GM23248 (cell line): Measurements from ENCODE around the gene KIF23. TPM values are rescaled to one million over a fixed set of nuclear protein-coding genes. Genes with fewer than 3 reads are reported as not detected.

Experiments used
- DNase-seq: peaks from one replicate; pipeline ENCODE4 v3.0.0-alpha.2; 2015
- H2AFZ ChIP-seq: fragments of 200-600 bp; sonication (generic); 2 replicates; pipeline ENCODE4 v1.6.1; 2016; ENCODE audit warnings: antibody characterized with exemption
- H3F3A ChIP-seq: fragments of 200-600 bp; sonication (generic); 2 replicates; pipeline ENCODE4 v1.6.1; 2016; ENCODE audit warnings: mild to moderate bottlenecking, antibody characterized with exemption, mixed run types; ENCODE audit not compliant: insufficient read depth
- H3K27ac ChIP-seq: fragments of 200-600 bp; sonication (generic); 2 replicates; pipeline ENCODE4 v1.5.1; 2016; ENCODE audit warnings: mild to moderate bottlenecking
- H3K27me3 ChIP-seq: fragments of 200-600 bp; sonication (generic); replicated peaks from 2 replicates; pipeline ENCODE4 v1.6.1; 2016; ENCODE audit warnings: mild to moderate bottlenecking; ENCODE audit not compliant: insufficient read depth
- H3K36me3 ChIP-seq: fragments of 200-600 bp; sonication (generic); 2 replicates; pipeline ENCODE4 v1.6.1; 2016; ENCODE audit warnings: low read depth, mild to moderate bottlenecking
- H3K4me1 ChIP-seq: fragments of 200-600 bp; sonication (generic); 2 replicates; pipeline ENCODE4 v1.6.1; 2016; ENCODE audit warnings: mild to moderate bottlenecking; ENCODE audit not compliant: insufficient read depth
- H3K4me2 ChIP-seq: fragments of 200-600 bp; sonication (generic); one replicate; pipeline ENCODE4 v1.6.1; 2016; ENCODE audit warnings: mild to moderate bottlenecking; ENCODE audit not compliant: unreplicated experiment
- H3K4me3 ChIP-seq: fragments of 200-600 bp; sonication (generic); 2 replicates; pipeline ENCODE4 v1.5.1; 2016; ENCODE audit warnings: mild to moderate bottlenecking
- H3K79me2 ChIP-seq: fragments of 200-600 bp; sonication (generic); 2 replicates; pipeline ENCODE4 v1.6.1; 2016; ENCODE audit warnings: mild to moderate bottlenecking; ENCODE audit not compliant: insufficient read depth
- H3K9ac ChIP-seq: fragments of 200-600 bp; sonication (generic); 2 replicates; pipeline ENCODE4 v1.6.1; 2016; ENCODE audit warnings: mild to moderate bottlenecking
- H3K9me2 ChIP-seq: fragments of 200-600 bp; sonication (generic); 2 replicates; pipeline ENCODE4 v1.6.1; 2016; ENCODE audit warnings: mixed run types, mild to moderate bottlenecking, moderate library complexity; ENCODE audit not compliant: insufficient read depth
- H3K9me3 ChIP-seq: fragments of 200-600 bp; sonication (generic); one replicate; pipeline ENCODE4 v1.6.1; 2017; ENCODE audit warnings: low read depth
- H4K20me1 ChIP-seq: fragments of 200-600 bp; sonication (generic); 2 replicates; pipeline ENCODE4 v1.6.0; 2016; ENCODE audit not compliant: insufficient read depth
- EZH2 ChIP-seq: fragments of 200-600 bp; sonication (generic); IDR thresholded peaks from 2 replicates; pipeline ENCODE4 v1.6.1; 2018; ENCODE audit warnings: antibody characterized with exemption, mild to moderate bottlenecking; ENCODE audit not compliant: insufficient read depth, poor library complexity, severe bottlenecking
- EZH2phosphoT487 ChIP-seq: fragments of 200-600 bp; sonication (generic); IDR thresholded peaks from 2 replicates; pipeline ENCODE4 v1.6.1; 2018; ENCODE audit warnings: antibody characterized with exemption, moderate library complexity, mild to moderate bottlenecking, low read depth; ENCODE audit not compliant: insufficient read depth
- WGBS, 2 experiments: methylation state at CpG; one replicate each; pipeline ENCODE4 v1.1.6; 2015 to 2017; ENCODE audit warnings: low lambda C conversion rate in 2 of 2, low coverage in 1 of 2; ENCODE audit errors: missing lambda C conversion rate in 2 of 2; 5-methylcytosine and 5-hydroxymethylcytosine counted together
- in situ Hi-C: fragments of 300-500 bp; cut with MboI; formaldehyde crosslinking; loops from 2 replicates; pipeline ENCODE4 v1.15.0; 2020
- polyA plus RNA-seq: library from polyadenylated mRNA; unstranded; fragments of >200 nt; fragmentation: Nextera tagmentation; extraction: Ambion mirVana; gene quantifications from 2 replicates; pipeline ENCODE4 v1.2.1, GENCODE V29; 2016
- total RNA-seq: library from RNA; depleted of rRNA; stranded (reverse); fragments of >200 nt; shearing (Covaris generic); gene quantifications from 2 replicates; pipeline ENCODE4 v1.2.3, GENCODE V29; 2014

KIF23 gene
- total and polyA plus RNA-seq, 2 experiments from 2014 or later, result 28.8 to 29.4 TPM

GRCh38 chr15:69407719-69408400, 6.3 kb upstream of the KIF23 start:
- TF ChIP-seq EZH2phosphoT487 (no peak), EZH2 (no peak)
- 90 to 94% methylated on average over 3 of the region's 3 CpGs for WGBS, 2 experiments
- Histone ChIP-seq H4K20me1 (no peaks in the 10 kb centered on the region), H3K9me3 (no peaks in the 10 kb centered on the region), H3F3A (peaks cover 22% of the 10 kb centered on the region), H3K79me2 (peaks cover 83% of the 10 kb centered on the region), H3K27me3 (no peaks in the 10 kb centered on the region), H3K4me1 (peaks cover 31% of the 10 kb centered on the region), H3K27ac (no peak overlapping the region), H3K9ac (no peak overlapping the region), H3K9me2 (no peaks in the 10 kb centered on the region), H3K36me3 (no peaks in the 10 kb centered on the region), H3K4me3 (no peak overlapping the region), H3K4me2 (no peak overlapping the region), H2AFZ (no peak overlapping the region)
- no peak for DNase-seq
- in situ Hi-C loops, result no loop called here

DNA sequence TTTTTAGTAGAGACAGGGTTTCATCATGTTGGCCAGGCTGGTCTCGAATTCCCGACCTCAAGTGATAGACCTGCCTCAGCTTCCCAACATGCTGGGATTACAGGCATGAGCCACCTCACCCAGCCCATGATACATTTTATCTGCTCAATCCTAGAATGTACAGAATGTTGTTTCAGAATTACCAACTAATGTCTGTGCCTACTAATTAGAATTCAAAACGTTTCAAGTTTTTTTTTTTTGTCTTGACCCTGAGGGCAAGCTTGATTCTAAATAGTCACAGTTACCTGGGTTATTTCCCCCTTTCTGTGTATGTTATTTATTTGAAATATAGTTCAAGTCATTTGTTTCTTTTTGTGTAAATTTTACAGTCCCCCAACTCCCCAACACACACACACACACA, 5.3 kb upstream of the KIF23 start:
- Histone ChIP-seq H3K4me2 (no peak overlapping the region), H2AFZ (no peak overlapping the region), H3K27me3 (no peaks in the 10 kb centered on the region), H3F3A (peaks cover 13% of the 10 kb centered on the region), H3K4me1 (peaks cover 31% of the 10 kb centered on the region), H3K9me3 (no peaks in the 10 kb centered on the region), H3K9me2 (no peaks in the 10 kb centered on the region), H3K27ac (no peak overlapping the region), H3K9ac (no peak overlapping the region), H3K36me3 (no peaks in the 10 kb centered on the region), H3K79me2 (peaks cover 90% of the 10 kb centered on the region), H4K20me1 (no peaks in the 10 kb centered on the region), H3K4me3 (no peak overlapping the region)
- TF ChIP-seq EZH2 (no peak), EZH2phosphoT487 (no peak)
- in situ Hi-C loops, result no loop called here
- WGBS, 2 experiments, result 61 to 74% methylated on average over 3 of the region's 3 CpGs
- DNase-seq, result no peak

DNA sequence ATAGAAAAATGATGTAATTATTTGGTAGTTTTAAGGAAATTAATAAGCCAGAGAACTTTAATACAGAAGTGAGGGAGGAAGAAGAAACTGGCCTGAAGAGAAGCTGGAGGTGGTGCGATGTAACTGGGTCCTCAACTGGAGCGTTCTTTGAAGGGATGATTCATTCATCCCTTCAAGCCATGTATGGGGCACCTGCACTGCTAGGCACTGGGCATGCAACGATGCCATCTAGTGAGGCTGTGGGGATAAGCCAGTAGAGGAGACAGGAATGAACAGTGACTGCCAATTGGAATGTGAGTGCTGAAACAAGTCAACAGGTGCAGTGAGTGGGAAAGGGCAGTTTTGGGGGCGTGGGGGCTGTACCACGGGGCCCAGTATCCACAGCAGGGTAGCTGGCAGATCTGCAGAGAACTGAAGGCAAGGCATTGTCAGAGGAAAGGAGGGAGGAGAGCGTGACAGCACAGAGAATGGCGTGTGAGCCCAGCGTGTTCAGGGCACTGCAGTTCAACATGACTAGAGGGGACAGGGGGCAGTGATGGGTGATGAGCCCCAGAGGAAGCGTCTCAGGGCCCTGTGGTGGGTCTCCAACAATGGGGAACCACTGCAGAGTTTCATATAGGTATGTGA, 3.8 kb upstream of the KIF23 start:
- Histone ChIP-seq H3K27me3 (no peaks in the 10 kb centered on the region), H3K27ac (no peak overlapping the region), H2AFZ (no peak overlapping the region), H3K4me3 (no peak overlapping the region), H3K4me2 (no peak overlapping the region), H3K79me2 (peaks cover 86% of the 10 kb centered on the region), H3K36me3 (no peaks in the 10 kb centered on the region), H3K4me1 (peaks cover 26% of the 10 kb centered on the region), H4K20me1 (no peaks in the 10 kb centered on the region), H3F3A (peaks cover 3% of the 10 kb centered on the region), H3K9ac (no peak overlapping the region), H3K9me2 (no peaks in the 10 kb centered on the region), H3K9me3 (no peaks in the 10 kb centered on the region)
- in situ Hi-C loops, result no loop called here
- TF ChIP-seq EZH2 (no peak), EZH2phosphoT487 (no peak)
- peak; percentile 32 for DNase-seq
- 71 to 83% methylated on average over 8 to 9 of the region's 9 CpGs for WGBS, 2 experiments

GRCh38 chr15:69412274-69412673, 1.9 kb upstream of the KIF23 start:
- no peak overlapping the region for H3K9ac ChIP-seq
- in situ Hi-C loops, result no loop called here
- no peaks in the 10 kb centered on the region for H3K9me2 ChIP-seq
- H3K4me3 ChIP-seq, result no peak overlapping the region
- H3K4me1 ChIP-seq, result peaks cover 39% of the 10 kb centered on the region
- H3K9me3 ChIP-seq, result no peaks in the 10 kb centered on the region
- H3K27ac ChIP-seq, result no peak overlapping the region
- H3K79me2 ChIP-seq, result peaks cover 86% of the 10 kb centered on the region
- no peaks in the 10 kb centered on the region for H4K20me1 ChIP-seq
- DNase-seq, result no peak
- TF ChIP-seq EZH2 (no peak), EZH2phosphoT487 (no peak)
- no peak overlapping the region for H2AFZ ChIP-seq
- no peaks in the 10 kb centered on the region for H3K36me3 ChIP-seq
- H3K27me3 ChIP-seq, result no peaks in the 10 kb centered on the region
- H3K4me2 ChIP-seq, result peak overlapping the region; percentile 92
- peaks cover 15% of the 10 kb centered on the region for H3F3A ChIP-seq
